Activated CD4-positive, CD25-positive, alpha-beta regulatory T cell (primary cell): ENCODE measurements around the gene ZCCHC14.

ENCODE experiments used
- DNase-seq, 4 experiments: peaks; one replicate each; lab custom pipeline; 2025; lab: John Stamatoyannopoulos, UW

ZCCHC14 gene

GRCh38 chr16:87431926-87432325 is 60.9 kb downstream of the ZCCHC14 start:
- no peak for DNase-seq

- no peak for DNase-seq
Measured at GRCh38 chr16:87426423-87427215, 66.2 kb downstream of the ZCCHC14 start.

DNA sequence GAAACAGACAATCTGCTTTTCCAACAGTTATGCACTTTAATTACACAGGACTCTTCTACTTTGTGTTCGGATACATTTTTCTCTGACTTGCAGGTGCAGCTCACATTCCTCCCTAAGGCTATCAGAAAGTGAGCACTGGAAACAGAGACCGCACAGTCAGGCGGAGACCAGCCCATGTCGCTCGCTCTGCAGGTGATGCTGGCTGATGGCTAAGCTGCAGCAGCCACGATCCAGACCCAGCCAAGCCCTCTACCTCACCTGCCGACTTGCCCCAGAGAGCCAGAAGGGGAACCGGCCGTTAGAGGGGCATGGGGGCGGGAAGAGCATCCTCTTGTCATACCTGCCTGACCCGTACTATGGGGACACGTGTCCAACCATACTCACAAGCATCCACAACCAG is 66.9 kb downstream of the ZCCHC14 start:
- DNase-seq: no peak

DNA sequence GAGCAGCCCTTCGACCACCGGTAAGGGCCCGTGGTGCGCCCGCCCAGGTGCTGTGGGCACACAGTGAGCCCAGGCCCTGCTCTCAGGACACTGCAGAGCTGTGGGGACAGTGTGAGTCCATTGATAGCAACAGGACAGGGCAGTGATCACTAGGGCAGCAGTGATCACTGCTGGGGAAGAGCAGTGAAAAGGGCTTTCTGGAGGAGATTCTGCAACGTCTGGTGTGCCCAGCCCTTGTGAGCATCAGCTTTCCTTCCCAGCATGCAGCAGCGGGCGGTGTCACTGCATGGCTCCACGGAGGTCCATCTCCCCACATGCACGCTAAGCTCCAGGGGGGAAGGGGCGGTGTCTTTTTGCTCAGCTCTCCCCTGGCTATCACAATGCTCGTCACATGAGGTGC is 68.6 kb downstream of the ZCCHC14 start:
- DNase-seq: no peak

DNA sequence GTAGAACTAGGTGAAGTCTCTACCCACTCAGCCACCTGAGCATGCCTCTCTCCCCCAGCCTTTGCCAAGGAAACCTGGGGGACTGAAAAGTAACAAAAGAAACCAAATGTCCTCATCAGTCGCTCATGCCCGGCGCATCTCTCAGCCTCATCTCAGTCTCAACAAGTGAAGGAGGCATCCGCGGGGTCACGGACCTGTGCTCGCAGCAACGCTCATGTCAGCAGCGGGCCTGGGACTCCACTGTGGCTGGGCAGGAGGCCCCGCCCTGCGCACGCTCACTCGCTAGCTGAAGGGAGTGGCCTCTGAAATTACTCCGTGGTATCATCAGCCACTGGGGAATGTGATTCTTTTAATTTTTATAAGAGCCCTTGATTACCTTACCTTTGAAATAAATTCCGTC is 69.4 kb downstream of the ZCCHC14 start:
- DNase-seq: no peak

DNA sequence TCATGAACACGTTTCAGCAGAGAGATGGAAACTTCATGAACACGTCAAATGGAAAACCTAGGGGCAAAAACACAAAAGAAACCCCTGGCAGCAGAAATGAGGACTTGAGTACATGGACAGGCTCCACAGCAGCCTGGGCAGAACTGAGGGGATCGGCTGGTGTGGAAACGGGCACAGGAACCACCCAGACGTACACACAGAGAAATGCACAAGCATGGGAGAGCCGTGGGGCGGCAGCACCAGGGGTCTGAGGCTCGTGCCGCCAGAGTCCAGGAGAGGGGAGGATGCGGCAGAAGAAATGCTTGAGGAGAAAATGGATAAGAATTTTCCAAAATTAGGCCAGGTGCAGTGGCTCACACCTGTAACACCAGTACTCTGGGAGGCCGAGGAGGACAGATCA is 70.7 kb downstream of the ZCCHC14 start:
- DNase-seq: no peak

GRCh38 chr16:87421003-87421912 is 71.6 kb downstream of the ZCCHC14 start:
- DNase-seq: no peak

- DNase-seq: no peak
Measured at GRCh38 chr16:87420026-87421002, 72.5 kb downstream of the ZCCHC14 start.

- DNase-seq: no peak
Measured at GRCh38 chr16:87418644-87419043, 74.2 kb downstream of the ZCCHC14 start.

DNA sequence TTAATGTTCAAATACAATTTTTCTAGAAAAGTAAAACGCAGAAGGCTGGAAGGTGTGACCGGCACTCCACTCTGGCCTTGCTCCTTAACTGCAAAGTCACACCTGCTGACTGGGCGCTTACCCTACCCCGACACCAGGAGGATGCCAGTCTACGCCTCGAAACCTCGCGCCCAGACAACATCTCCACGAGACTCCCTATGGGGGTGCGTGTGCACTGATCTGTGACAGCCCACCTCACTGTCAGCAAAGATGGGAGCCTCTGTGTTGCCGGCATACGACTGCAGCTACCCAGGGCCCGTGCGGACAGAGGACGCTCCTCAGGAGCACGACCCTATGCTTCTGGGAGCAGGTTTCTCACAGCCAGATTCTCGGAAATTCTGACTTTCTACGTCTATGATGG is 74.6 kb downstream of the ZCCHC14 start:
- DNase-seq: no peak

- DNase-seq: no peak
Measured at GRCh38 chr16:87417528-87417910, 75.3 kb downstream of the ZCCHC14 start.

GRCh38 chr16:87416826-87417527 is 75.8 kb downstream of the ZCCHC14 start:
- DNase-seq: no peak

GRCh38 chr16:87415441-87415840 is 77.4 kb downstream of the ZCCHC14 start:
- no peak for DNase-seq

GRCh38 chr16:87414251-87414680 is 78.6 kb downstream of the ZCCHC14 start:
- DNase-seq: no peak

- DNase-seq: no peak
Measured at GRCh38 chr16:87412996-87413421, 79.8 kb downstream of the ZCCHC14 start.

- no peak for DNase-seq
Measured at GRCh38 chr16:87412371-87412995, 80.3 kb downstream of the ZCCHC14 start.

DNA sequence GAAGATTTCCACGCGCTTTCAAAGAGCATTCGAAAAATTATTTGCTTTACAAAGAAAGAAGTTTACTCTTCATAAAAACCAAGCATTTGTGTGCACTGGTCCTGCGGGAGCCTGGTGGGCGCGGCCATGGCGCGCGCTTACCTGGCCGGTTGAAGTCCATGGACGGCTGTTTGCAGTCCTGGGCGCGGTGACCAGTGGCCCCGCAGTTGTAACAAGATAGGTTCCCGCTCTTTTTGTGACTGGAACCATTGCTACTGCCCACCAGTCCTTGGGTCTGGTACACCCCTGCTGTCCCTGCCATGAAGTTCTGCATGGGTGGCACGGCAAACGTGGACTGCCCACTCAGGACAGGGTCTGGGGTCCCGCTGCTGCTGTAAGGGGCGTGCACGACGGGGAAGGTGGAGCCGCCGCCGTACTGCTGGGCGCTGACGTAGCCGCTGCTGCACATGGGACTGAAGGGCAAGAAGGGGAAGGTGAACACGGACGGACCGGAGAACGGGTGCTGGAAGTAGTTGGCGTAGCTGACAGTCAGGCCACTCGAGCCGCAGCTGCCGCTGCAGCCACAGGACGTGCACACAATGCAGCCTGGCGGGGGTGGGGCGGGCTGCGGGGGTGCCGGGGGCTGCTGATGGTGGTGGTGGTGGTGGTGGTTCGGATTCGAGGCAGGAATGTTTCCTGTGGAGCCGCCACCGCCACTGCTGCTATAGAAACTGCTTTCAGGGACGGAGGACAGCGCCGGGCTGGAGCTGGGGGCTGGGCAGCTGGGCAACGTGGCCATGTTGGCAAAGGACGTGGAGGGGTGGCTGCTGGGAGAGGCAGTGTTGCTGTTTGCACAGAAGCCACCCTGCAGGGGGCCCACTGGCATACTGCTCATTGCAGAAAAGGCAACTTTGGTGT is 81.2 kb downstream of the ZCCHC14 start:
- DNase-seq: no peak

- no peak for DNase-seq
Measured at GRCh38 chr16:87410968-87411367, 81.9 kb downstream of the ZCCHC14 start.

DNA sequence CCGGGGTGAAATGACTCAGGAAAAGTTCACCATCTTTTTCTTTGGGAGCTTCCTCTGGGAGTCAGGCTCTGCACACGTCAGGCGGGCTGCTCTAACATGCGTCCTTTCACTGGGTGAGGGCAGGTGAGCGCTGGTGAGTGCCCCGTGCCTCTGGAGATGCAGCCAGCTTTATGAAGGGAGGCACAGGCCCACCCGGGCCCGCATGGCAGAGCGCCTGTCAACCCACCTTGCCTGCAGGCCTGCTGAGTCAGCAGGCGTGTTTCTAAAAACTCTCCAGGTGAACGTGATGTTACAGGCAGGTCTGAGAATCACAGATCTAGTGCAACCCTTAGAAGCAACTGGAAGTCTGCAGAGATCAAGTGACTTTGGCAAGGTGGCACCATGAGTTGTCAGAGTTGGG is 82.3 kb downstream of the ZCCHC14 start:
- DNase-seq: no peak

GRCh38 chr16:87409781-87410180 is 83.0 kb downstream of the ZCCHC14 start:
- no peak for DNase-seq
